ENCODE measurements around the gene BMP8B. TPM values are rescaled to one million over a fixed set of nuclear protein-coding genes. Genes with fewer than 3 reads are reported as not detected.
A peak's percentile ranks its signal among the peaks of the same experiment; 100 is the strongest.
"Not testable (repeated sequence)": the region's sequence is repeated elsewhere in the genome, so short reads cannot be mapped to it uniquely, and the experiment has no call there.

The BMP8B gene
- total and polyA plus RNA-seq, 7 donors = 0.06 to 0.25 (median 0.15) TPM

GRCh38 chr1:39822146-39822545 is 33.5 kb upstream of the BMP8B start:
- H3K4me1 ChIP-seq = no peaks in the 10 kb centered on the region
- H3K9me3 ChIP-seq = no peaks in the 10 kb centered on the region
- DNase-seq (no peak), ATAC-seq (no peak)
- intact Hi-C loops (cut with DNase I) = no loop called here
- H3K27me3 ChIP-seq (ENCODE audit: insufficient read depth in 3 of 3, low read length in 2 of 3) = peaks cover 0 to 2% (median 0%) of the 10 kb centered on the region in 3 donors
- H3K4me3 ChIP-seq = no peak overlapping the region
- no peaks in the 10 kb centered on the region for H3K36me3 ChIP-seq (ENCODE audit: insufficient read depth in 1 of 2, low read depth in 1 of 2)
- 61 to 69% (median 66%) methylated on average over 5 of the region's 5 CpGs for WGBS, 3 donors
- no peak for TF ChIP-seq CTCF (IDR thresholded peaks at IDR 0.05)
- H3K27ac ChIP-seq = no peak overlapping the region

- H3K36me3 ChIP-seq (ENCODE audit: insufficient read depth in 1 of 2, low read depth in 1 of 2) = no peaks in the 10 kb centered on the region
- ATAC-seq (no peak), DNase-seq (no peak)
- no peak overlapping the region for H3K4me3 ChIP-seq
- H3K27me3 ChIP-seq (ENCODE audit: insufficient read depth in 3 of 3, low read length in 2 of 3) = peaks cover 0 to 2% (median 0%) of the 10 kb centered on the region in 3 donors
- H3K4me1 ChIP-seq = no peaks in the 10 kb centered on the region
- TF ChIP-seq CTCF (IDR thresholded peaks at IDR 0.05) = no peak
- no peak overlapping the region for H3K27ac ChIP-seq
- intact Hi-C loops (cut with DNase I) = loop anchor here (5.0 kb wide), 2 partner anchors 83 to 213 kb away; partner anchors contain the start of gene MYCL (in 1 of the 2)
- no peaks in the 10 kb centered on the region for H3K9me3 ChIP-seq
- 77 to 81% (median 80%) methylated on average over 21 to 22 of the region's 22 CpGs for WGBS, 3 donors
Measured at GRCh38 chr1:39819091-39819812, 30.6 kb upstream of the BMP8B start.

GRCh38 chr1:39818482-39818881 is 29.8 kb upstream of the BMP8B start:
- Histone ChIP-seq H3K9me3 (no peaks in the 10 kb centered on the region), H3K27me3 (ENCODE audit: insufficient read depth in 3 of 3, low read length in 2 of 3) (peaks cover 0 to 2% (median 0%) of the 10 kb centered on the region in 3 donors), H3K4me3 (no peak overlapping the region), H3K4me1 (no peaks in the 10 kb centered on the region), H3K27ac (no peak overlapping the region), H3K36me3 (ENCODE audit: insufficient read depth in 1 of 2, low read depth in 1 of 2) (no peaks in the 10 kb centered on the region)
- DNase-seq (no peak), ATAC-seq (peak in 2 of 4 donors; percentile 31 to 46)
- intact Hi-C loops (cut with DNase I) = loop anchor here (5.0 kb wide), 2 partner anchors 84 to 214 kb away; partner anchors contain the start of gene MYCL (in 1 of the 2)
- TF ChIP-seq CTCF (IDR thresholded peaks at IDR 0.05) = no peak
- 86 to 90% (median 87%) methylated on average over 2 of the region's 2 CpGs for WGBS, 3 donors

- H3K27ac ChIP-seq; H3K9me3 ChIP-seq; H3K4me3 ChIP-seq; H3K27me3 ChIP-seq (ENCODE audit: insufficient read depth in 3 of 3, low read length in 2 of 3); H3K36me3 ChIP-seq (ENCODE audit: insufficient read depth in 1 of 2, low read depth in 1 of 2); DNase-seq; H3K4me1 ChIP-seq: not testable (repeated sequence)
- WGBS, 3 donors = 69 to 76% (median 70%) methylated on average over 16 to 18 of the region's 24 CpGs
- ATAC-seq = peak; percentile 9 to 50 (median 14)
- intact Hi-C loops (cut with DNase I) = loop anchor here (2.0 to 5.0 kb wide), 3 partner anchors 85 to 215 kb away; partner anchors contain the start of gene MYCL (in 1 of the 2)
Measured at GRCh38 chr1:39817091-39817932, 28.6 kb upstream of the BMP8B start.
